ENCODE data around the gene LCN15. TPM values are rescaled to one million over a fixed set of nuclear protein-coding genes. Genes with fewer than 3 reads are reported as not detected.

LCN15 gene
- total and polyA plus RNA-seq, 9 donors: not detected

DNA sequence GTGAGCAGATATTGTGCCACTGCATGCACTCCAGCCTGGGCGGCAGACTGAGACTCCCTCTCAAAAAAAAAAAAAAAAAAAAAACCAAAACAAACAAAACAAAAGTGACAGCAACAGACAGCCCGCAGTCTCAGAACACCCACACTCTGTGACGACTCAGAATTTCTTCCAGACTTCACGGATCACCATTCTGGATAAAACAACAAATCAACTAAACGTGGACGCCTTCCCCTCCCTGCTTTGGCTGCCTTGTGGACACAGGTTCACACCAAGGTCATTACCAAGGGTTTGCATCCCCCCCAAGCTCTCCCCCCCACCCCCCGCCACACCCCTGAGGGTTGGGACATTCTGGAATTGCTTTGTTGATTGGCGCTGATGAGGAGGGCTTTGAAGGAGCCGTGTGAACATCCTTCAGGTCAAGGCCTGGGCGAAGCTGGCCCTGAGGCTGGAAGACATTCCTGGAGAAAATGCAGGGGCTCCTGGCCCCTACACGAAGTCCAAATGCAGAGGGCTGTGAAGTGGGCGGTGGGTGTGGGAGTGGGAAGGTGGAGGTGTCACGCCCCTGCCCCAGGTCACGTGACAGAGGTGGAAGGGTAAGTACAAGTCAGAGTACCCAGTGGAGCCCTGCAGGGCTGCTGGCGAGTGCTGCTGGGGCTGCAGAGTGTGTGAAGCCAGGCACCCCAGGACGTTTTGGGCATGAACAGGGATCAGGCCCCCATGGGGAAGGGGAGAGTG is 31.7 kb downstream of the LCN15 start:
- Histone ChIP-seq H3K9me3 (no peaks in the 10 kb centered on the region), H3K27me3 (no peaks in the 10 kb centered on the region), H3K36me3 (no peaks in the 10 kb centered on the region), H3K4me3 (no peak overlapping the region), H3K27ac (no peak overlapping the region), H3K4me1 (ENCODE audit: insufficient read depth) (peaks cover 5% of the 10 kb centered on the region)
- WGBS, 3 donors: 40 to 53% (median 41%) methylated on average over 16 of the region's 16 CpGs
- intact Hi-C loops (cut with DNase I): no loop called here
- TF ChIP-seq EP300 (IDR thresholded peaks at IDR 0.05) (no peak), POLR2A (IDR thresholded peaks at IDR 0.05) (no peak)
- no peak for DNase-seq

DNA sequence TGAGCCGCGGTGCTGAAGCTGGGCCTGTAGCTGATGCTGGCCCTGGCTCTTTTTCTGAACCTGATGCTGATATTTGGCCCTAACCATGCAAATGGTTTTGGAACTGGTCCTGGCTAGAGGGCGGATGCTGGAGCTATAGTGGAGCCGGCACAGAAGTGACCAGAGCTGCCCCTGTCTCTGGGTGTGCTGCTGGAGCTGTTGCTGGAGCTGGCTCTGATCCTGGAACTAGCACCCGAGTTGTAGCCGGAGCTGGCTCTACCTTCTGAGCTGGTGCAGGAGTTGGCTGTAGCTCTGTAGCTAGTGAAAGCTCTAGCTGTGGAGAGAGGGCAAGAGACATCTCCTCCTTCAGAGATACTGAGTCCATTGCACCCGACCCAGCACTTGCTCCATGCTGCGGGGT is 34.4 kb downstream of the LCN15 start:
- no peaks in the 10 kb centered on the region for H3K9me3 ChIP-seq
- no peaks in the 10 kb centered on the region for H3K36me3 ChIP-seq
- H3K27ac ChIP-seq: no peak overlapping the region
- no peak overlapping the region for H3K4me3 ChIP-seq
- no peak for DNase-seq
- peaks cover 15% of the 10 kb centered on the region for H3K4me1 ChIP-seq (ENCODE audit: insufficient read depth)
- 85 to 92% (median 91%) methylated on average over 8 of the region's 8 CpGs for WGBS, 3 donors
- no peak for TF ChIP-seq CTCF (IDR thresholded peaks at IDR 0.05)
- TF ChIP-seq EP300 (IDR thresholded peaks at IDR 0.05): no peak
- no peaks in the 10 kb centered on the region for H3K27me3 ChIP-seq
- intact Hi-C loops (cut with DNase I): no loop called here

DNA sequence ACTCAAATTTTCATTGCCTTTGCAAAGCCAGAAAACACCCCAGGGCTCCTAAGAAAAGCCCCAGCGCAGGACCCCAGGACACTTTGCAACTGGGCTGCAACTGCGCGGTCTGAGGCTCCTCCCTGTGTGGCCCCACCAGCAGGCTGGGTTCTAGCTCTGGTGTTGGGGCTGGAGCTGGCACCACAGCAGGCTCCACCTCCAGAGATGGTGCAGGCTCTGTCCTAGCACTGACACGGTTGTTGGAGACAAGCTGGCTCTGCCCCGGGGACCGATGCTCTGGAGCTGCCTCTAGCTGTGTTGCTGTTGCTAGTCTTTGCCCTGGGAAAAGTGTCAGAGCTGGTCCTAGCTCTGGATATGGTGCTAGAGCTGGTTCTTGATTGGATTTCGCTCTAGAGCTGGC is 35.2 kb downstream of the LCN15 start:
- H3K36me3 ChIP-seq: no peaks in the 10 kb centered on the region
- TF ChIP-seq CTCF (IDR thresholded peaks at IDR 0.05) (no peak), EP300 (IDR thresholded peaks at IDR 0.05) (no peak), POLR2A (IDR thresholded peaks at IDR 0.05) (no peak)
- no peaks in the 10 kb centered on the region for H3K9me3 ChIP-seq
- peaks cover 15% of the 10 kb centered on the region for H3K4me1 ChIP-seq (ENCODE audit: insufficient read depth)
- H3K27ac ChIP-seq: no peak overlapping the region
- intact Hi-C loops (cut with DNase I): no loop called here
- no peaks in the 10 kb centered on the region for H3K27me3 ChIP-seq
- DNase-seq: no peak
- WGBS, 3 donors: 83 to 86% (median 84%) methylated on average over 7 of the region's 7 CpGs
- peak overlapping the region; percentile 68 for H3K4me3 ChIP-seq

GRCh38 chr9:136728548-136729123 is 35.7 kb downstream of the LCN15 start:
- Histone ChIP-seq H3K27me3 (no peaks in the 10 kb centered on the region), H3K27ac (peak overlapping the region in 1 of 2 donors; percentile 27), H3K9me3 (no peaks in the 10 kb centered on the region), H3K36me3 (no peaks in the 10 kb centered on the region), H3K4me1 (ENCODE audit: insufficient read depth) (peaks cover 15% of the 10 kb centered on the region), H3K4me3 (peak overlapping the region; percentile 68)
- intact Hi-C loops (cut with DNase I): no loop called here
- DNase-seq: peak in 2 of 5 donors; percentile 54 to 57
- WGBS, 3 donors: 1 to 2% (median 2%) methylated on average over 45 to 53 of the region's 53 CpGs
- TF ChIP-seq EP300 (IDR thresholded peaks at IDR 0.05): no peak
- TF ChIP-seq CTCF (IDR thresholded peaks at IDR 0.05): no peak

GRCh38 chr9:136728080-136728547 is 36.2 kb downstream of the LCN15 start:
- TF ChIP-seq POLR2A (IDR thresholded peaks at IDR 0.05) (peak; percentile 98), CTCF (IDR thresholded peaks at IDR 0.05) (peak; percentile 72 to 99 (median 98)), EP300 (IDR thresholded peaks at IDR 0.05) (peak; percentile 9)
- H3K36me3 ChIP-seq: no peaks in the 10 kb centered on the region
- peaks cover 15% of the 10 kb centered on the region for H3K4me1 ChIP-seq (ENCODE audit: insufficient read depth)
- H3K4me3 ChIP-seq: peak overlapping the region; percentile 68
- 0 to 1% (median 1%) methylated on average over 27 to 66 of the region's 66 CpGs for WGBS, 3 donors
- H3K27me3 ChIP-seq: no peaks in the 10 kb centered on the region
- DNase-seq: peak; percentile 86 to 96 (median 93)
- intact Hi-C loops (cut with DNase I): no loop called here
- no peaks in the 10 kb centered on the region for H3K9me3 ChIP-seq
- peak overlapping the region in 1 of 2 donors; percentile 27 for H3K27ac ChIP-seq

Measured in ovary (tissue), 9 donors.